Neural crest cell (in vitro differentiated cells): ENCODE data around the gene CA10. TPM values are rescaled to one million over a fixed set of nuclear protein-coding genes. Genes with fewer than 3 reads are reported as not detected.

Experiments
- DNase-seq: peaks from one replicate; pipeline ENCODE4 v3.0.0; 2021; ENCODE audit warnings: low read depth, mixed read lengths, low spot score
- H3K27ac Mint-ChIP-seq: one replicate; pipeline ENCODE4 v1.8.0; 2021; ENCODE audit warnings: mild to moderate bottlenecking, mixed read lengths; ENCODE audit not compliant: unreplicated experiment
- H3K27me3 Mint-ChIP-seq: 2 replicates; pipeline ENCODE4 v1.8.0; 2021; ENCODE audit warnings: low read depth, mild to moderate bottlenecking, mixed read lengths
- H3K36me3 Mint-ChIP-seq: 2 replicates; pipeline ENCODE4 v1.8.0; 2021; ENCODE audit warnings: low read depth, mild to moderate bottlenecking, mixed read lengths
- H3K4me1 Mint-ChIP-seq: 2 replicates; pipeline ENCODE4 v1.8.0; 2021; ENCODE audit warnings: mixed read lengths
- H3K4me3 Mint-ChIP-seq: one replicate; pipeline ENCODE4 v1.8.0; 2021; ENCODE audit warnings: mild to moderate bottlenecking, mixed read lengths
- H3K9me3 Mint-ChIP-seq: 2 replicates; pipeline ENCODE4 v1.8.0; 2021; ENCODE audit warnings: mixed read lengths
- total RNA-seq: library from RNA; stranded (reverse); gene quantifications from 2 replicates; pipeline ENCODE4 v1.2.1, GENCODE V29; 2021
- TF ChIP-seq, protein P1 (sequence below): fragments of 200-600 bp; sonication (generic); conservative IDR thresholded peaks from 2 replicates; pipeline ENCODE4 v1.5.0; 2021; ENCODE audit warnings: antibody characterized with exemption, mild to moderate bottlenecking

Gene CA10
- total RNA-seq, 1 donor from 2014 or later, result not detected

DNA sequence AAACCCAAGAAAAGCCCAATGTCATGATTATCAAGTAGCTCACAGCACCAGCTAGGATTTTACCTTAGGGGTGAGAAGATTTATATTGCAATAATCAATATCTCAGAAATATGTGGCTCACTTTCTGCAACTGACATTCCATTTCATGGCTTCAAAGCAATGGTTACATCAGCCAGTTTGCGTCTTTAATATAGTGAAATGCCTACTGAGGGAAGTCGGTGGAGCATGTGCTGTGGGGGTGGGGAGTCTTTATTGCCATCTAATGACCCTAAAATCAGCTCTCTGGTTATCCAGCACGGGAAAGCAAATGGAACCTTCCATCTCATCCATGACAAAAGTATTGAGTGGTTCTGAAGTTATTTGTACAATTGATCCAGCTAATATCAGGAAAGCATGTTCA is 395.5 kb downstream of the CA10 start:
- Mint-ChIP-seq H3K27ac (no peak overlapping the region), H3K4me1 (peaks cover 4% of the 10 kb centered on the region), H3K9me3 (no peaks in the 10 kb centered on the region), H3K4me3 (no peak overlapping the region), H3K27me3 (peaks cover 22% of the 10 kb centered on the region), H3K36me3 (no peaks in the 10 kb centered on the region)
- no peak for DNase-seq
- TF ChIP-seq, protein P1, sequence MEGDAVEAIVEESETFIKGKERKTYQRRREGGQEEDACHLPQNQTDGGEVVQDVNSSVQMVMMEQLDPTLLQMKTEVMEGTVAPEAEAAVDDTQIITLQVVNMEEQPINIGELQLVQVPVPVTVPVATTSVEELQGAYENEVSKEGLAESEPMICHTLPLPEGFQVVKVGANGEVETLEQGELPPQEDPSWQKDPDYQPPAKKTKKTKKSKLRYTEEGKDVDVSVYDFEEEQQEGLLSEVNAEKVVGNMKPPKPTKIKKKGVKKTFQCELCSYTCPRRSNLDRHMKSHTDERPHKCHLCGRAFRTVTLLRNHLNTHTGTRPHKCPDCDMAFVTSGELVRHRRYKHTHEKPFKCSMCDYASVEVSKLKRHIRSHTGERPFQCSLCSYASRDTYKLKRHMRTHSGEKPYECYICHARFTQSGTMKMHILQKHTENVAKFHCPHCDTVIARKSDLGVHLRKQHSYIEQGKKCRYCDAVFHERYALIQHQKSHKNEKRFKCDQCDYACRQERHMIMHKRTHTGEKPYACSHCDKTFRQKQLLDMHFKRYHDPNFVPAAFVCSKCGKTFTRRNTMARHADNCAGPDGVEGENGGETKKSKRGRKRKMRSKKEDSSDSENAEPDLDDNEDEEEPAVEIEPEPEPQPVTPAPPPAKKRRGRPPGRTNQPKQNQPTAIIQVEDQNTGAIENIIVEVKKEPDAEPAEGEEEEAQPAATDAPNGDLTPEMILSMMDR, result no peak

DNA sequence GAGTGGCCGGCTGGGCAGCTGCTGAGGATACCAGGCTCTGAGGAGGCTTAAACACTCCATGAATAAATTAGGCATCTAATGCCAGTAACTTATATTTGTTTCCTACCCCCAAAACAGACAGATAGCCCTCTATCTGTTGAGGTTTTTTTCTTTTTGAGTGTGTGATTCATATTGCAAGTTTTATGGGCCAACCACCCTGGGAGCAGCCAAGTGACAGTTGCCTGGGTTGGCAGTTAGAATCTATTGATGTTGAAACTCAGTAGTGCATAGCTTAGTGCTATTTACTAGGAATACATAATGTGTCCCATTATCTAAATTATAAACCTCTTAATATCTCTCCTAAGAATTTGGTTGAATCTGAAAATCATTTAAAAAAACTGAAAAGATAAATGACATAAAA is 397.4 kb downstream of the CA10 start:
- DNase-seq, result no peak
- Mint-ChIP-seq H3K27me3 (peaks cover 23% of the 10 kb centered on the region), H3K27ac (no peak overlapping the region), H3K4me1 (peaks cover 13% of the 10 kb centered on the region), H3K36me3 (no peaks in the 10 kb centered on the region), H3K9me3 (no peaks in the 10 kb centered on the region), H3K4me3 (no peak overlapping the region)
- TF ChIP-seq, protein P1, result no peak

DNA sequence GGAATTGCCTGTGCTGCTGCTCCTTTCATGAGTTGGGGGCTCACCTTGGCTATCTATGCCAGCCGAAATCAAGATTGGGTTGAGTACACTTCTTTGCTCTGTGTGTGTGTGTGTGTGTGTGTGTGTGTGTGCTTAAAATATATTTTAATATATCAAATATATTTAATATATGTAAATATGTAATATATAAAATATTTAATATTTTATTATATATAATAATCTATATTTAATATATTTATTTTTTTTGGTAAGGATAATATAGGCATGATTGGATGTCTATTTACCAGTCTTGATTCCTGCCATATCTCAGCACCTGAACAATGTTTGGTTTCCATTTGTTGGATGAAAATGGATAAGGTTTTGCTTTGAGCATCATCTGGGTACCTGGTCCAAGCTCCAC is 399.3 kb downstream of the CA10 start:
- no peak overlapping the region for H3K27ac Mint-ChIP-seq
- H3K36me3 Mint-ChIP-seq, result no peaks in the 10 kb centered on the region
- TF ChIP-seq, protein P1, result no peak
- DNase-seq, result no peak
- no peak overlapping the region for H3K4me3 Mint-ChIP-seq
- peaks cover 24% of the 10 kb centered on the region for H3K27me3 Mint-ChIP-seq
- H3K4me1 Mint-ChIP-seq, result peaks cover 11% of the 10 kb centered on the region
- no peaks in the 10 kb centered on the region for H3K9me3 Mint-ChIP-seq

DNA sequence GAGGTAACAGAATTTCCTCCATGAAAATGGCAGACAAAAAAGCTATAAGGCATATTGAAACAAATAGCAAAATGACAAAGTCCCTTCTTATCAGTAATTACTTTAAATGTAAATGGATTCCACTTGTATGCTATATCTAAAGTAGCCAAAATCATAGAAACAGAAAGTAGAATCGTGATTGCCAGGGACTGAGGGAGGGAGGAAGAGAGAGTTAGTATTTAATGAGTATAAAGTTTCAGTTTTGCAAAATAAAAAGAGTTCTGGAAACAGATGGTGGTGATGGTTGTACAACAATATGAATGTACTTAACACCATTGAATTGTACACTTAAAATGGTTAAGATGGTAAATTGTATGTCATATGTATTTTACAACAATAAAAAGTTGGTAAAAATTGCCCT is 407.4 kb downstream of the CA10 start:
- Mint-ChIP-seq H3K27me3 (peaks cover 54% of the 10 kb centered on the region), H3K9me3 (no peaks in the 10 kb centered on the region), H3K4me1 (peaks cover 13% of the 10 kb centered on the region), H3K4me3 (no peak overlapping the region), H3K27ac (no peak overlapping the region), H3K36me3 (no peaks in the 10 kb centered on the region)
- TF ChIP-seq, protein P1, result no peak
- no peak for DNase-seq

DNA sequence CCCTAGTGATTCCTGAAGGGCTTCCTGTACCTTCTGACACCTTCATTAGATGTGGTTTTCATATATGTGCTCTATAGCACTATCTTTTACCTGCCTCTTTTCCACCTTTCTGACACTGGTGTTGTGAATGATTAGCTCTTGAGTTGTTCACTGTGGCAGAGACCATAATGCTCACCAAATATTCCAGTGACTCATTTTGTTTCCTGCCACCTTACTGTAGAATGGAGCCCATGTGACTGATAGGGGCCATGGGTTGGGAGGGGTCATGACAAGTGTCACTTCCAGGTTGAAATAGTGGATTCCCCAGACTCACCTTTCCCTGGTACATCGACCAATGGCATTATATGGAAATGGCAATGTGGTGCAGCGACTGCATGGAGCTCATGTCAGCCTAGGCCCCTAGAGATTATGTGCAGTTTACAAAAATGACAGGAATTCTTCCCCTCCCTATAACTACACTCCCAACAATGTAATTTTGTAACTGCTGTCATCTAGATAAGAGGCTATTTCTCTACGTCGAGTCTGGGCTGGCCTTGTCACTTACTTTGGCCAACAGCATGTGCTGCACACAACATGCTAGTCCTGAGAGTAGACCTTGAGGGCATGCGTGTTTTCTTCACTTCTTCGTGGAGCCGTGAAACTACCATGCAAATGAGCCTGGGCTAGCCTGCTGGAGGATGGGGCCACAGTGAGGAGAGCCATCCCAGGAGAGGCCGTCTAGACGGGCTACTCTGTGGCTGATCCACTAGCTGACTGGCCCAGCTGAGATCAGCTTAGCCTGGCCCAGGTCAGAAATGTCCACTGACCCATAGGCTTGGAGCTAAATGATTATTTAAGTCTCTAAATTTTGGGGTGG is 409.5 kb downstream of the CA10 start:
- H3K27ac Mint-ChIP-seq, result no peak overlapping the region
- no peaks in the 10 kb centered on the region for H3K36me3 Mint-ChIP-seq
- TF ChIP-seq, protein P1, result no peak
- no peak overlapping the region for H3K4me3 Mint-ChIP-seq
- H3K27me3 Mint-ChIP-seq, result peaks cover 63% of the 10 kb centered on the region
- no peak for DNase-seq
- H3K4me1 Mint-ChIP-seq, result peaks cover 26% of the 10 kb centered on the region
- H3K9me3 Mint-ChIP-seq, result no peaks in the 10 kb centered on the region
